Heart right ventricle (tissue), 16 donors: ENCODE data around the gene COL1A1. TPM values are rescaled to one million over a fixed set of nuclear protein-coding genes. Genes with fewer than 3 reads are reported as not detected.

Experiments used
- ATAC-seq, 8 donors: fragments of 200-7000 bp; cut with Tn5 transposase; one replicate each; pipeline ENCODE4 v1.9.1; 2020; ENCODE audit warnings: mild to moderate bottlenecking in 8 of 8, moderate library complexity in 8 of 8, moderate number of reproducible peaks in 1 of 8
- DNase-seq, 2 donors: peaks; one replicate each; pipeline ENCODE4 v3.0.0-alpha.2; 2020
- H3K27ac ChIP-seq, 10 donors: fragments of 200-600 bp; sonication (generic) in 2 of 10; one replicate each; pipeline versions ENCODE4 v1.5.0 to v1.8.0; 2020 to 2022; ENCODE audit warnings: mild to moderate bottlenecking in 3 of 10
- H3K27me3 ChIP-seq, 7 donors: fragments of 200-600 bp; one replicate each; pipeline ENCODE4 v1.8.0; 2021 to 2022; ENCODE audit warnings: mild to moderate bottlenecking in 2 of 7
- H3K36me3 ChIP-seq, 9 donors: fragments of 200-600 bp; sonication (generic) in 1 of 9; one replicate each; pipeline versions ENCODE4 v1.5.0 to v1.8.0; 2020 to 2022; ENCODE audit warnings: mild to moderate bottlenecking in 2 of 9
- H3K4me1 ChIP-seq, 9 donors: fragments of 200-600 bp; sonication (generic) in 1 of 9; one replicate each; pipeline versions ENCODE4 v1.5.0 to v1.8.0; 2020 to 2022; ENCODE audit warnings: mild to moderate bottlenecking in 4 of 9
- H3K4me3 ChIP-seq, 10 donors: fragments of 200-600 bp; sonication (generic) in 2 of 10; one replicate each; pipeline versions ENCODE4 v1.5.0 to v1.8.0; 2020 to 2022; ENCODE audit warnings: mild to moderate bottlenecking in 7 of 10, moderate library complexity in 2 of 10
- H3K9me3 ChIP-seq, 11 donors: fragments of 200-600 bp in 10 of 11; sonication (generic) in 2 of 11; one replicate each; pipeline versions ENCODE4 v1.5.0 to v1.8.0; 2013 to 2022; ENCODE audit warnings: mild to moderate bottlenecking in 2 of 11, control low read depth in 1 of 11, moderate library complexity in 1 of 11
- WGBS, 2 donors: extraction: QIAGEN DNeasy Blood & Tissue Kit; methylation state at CpG; one replicate each; pipeline ENCODE4 v1.1.7; 2013; ENCODE audit warnings: inconsistent platforms in 1 of 2; 5-methylcytosine and 5-hydroxymethylcytosine counted together
- intact Hi-C, 10 donors: fragments of 100-400 bp; cut with DNase I; formaldehyde crosslinking; loops; one replicate each; pipeline versions ENCODE4 v1.11.1 to v1.14.2; 2022
- polyA plus RNA-seq, 2 donors: library from polyadenylated mRNA; stranded (reverse); fragments of 200-250 nt; gene quantifications; one replicate each; pipeline ENCODE4 v1.2.3, GENCODE V29; 2013
- total RNA-seq, 10 donors: library from RNA; stranded (reverse); fragmentation: NEBNext Ultra II Directional in 3 of 10; extraction: Animal tissue kit (Norgen Biotek cat#: 25700) in 3 of 10; gene quantifications; one replicate each; pipeline versions ENCODE4 v1.2.1 to v1.2.4, GENCODE V29; 2021 to 2023
- TF ChIP-seq, protein P1 (sequence below), 9 donors: fragments of 200-600 bp; sonication (generic) in 2 of 9; IDR thresholded peaks; one replicate each; pipeline versions ENCODE4 v1.5.0 to v1.8.0; 2021 to 2022; ENCODE audit warnings: antibody characterized with exemption in 9 of 9, mild to moderate bottlenecking in 5 of 9, moderate library complexity in 1 of 9
- donor health status: Arrhythmogenic right ventricular cardiomyopathy.
- donor health status: ischemic (EF 13 %, LVEDD 7.1; RV severe dilation, severe dysfunction).
- donor health status: healthy with polysubstance abuse.
- donor health status: DM: no; HTN: yes; CAD: no.
- donor health status: DM: no; HTN: no; CAD: no.
- donor health status: ischemic (EF 25% LVEDD 6.9; RV normal size, moderate dysfunction).
- donor health status: ischemic (EF 25% LVEDD 5.7; RV mildly dilated, moderate dysfunction).
- donor health status: healthy.
- donor health status: DM: yes; HTN: yes; CAD: no.
- donor health status: Ischemic cardiomyopathy.
- donor health status: ischemic (EF 35%, LVEDD 5.7; RV mildly dilated, moderate dysfunction).
- donor health status: nonischemic (EF 11% LVEDD 7.7; RV severe dilation, severe dysfunction).
- donor health status: DM: yes; HTN: yes; CAD: no.
- donor health status: PGD.
- donor health status: ischemic (EF 29% LVEDD 5.4; RV normal size, mild dysfunction).
- donor health status: nonischemic (EF 23%, LVEDD 6.1; RV moderate dilation, normal function).

The COL1A1 gene
- total and polyA plus RNA-seq, 12 donors, result 30.2 to 455 (median 45.9) TPM

DNA sequence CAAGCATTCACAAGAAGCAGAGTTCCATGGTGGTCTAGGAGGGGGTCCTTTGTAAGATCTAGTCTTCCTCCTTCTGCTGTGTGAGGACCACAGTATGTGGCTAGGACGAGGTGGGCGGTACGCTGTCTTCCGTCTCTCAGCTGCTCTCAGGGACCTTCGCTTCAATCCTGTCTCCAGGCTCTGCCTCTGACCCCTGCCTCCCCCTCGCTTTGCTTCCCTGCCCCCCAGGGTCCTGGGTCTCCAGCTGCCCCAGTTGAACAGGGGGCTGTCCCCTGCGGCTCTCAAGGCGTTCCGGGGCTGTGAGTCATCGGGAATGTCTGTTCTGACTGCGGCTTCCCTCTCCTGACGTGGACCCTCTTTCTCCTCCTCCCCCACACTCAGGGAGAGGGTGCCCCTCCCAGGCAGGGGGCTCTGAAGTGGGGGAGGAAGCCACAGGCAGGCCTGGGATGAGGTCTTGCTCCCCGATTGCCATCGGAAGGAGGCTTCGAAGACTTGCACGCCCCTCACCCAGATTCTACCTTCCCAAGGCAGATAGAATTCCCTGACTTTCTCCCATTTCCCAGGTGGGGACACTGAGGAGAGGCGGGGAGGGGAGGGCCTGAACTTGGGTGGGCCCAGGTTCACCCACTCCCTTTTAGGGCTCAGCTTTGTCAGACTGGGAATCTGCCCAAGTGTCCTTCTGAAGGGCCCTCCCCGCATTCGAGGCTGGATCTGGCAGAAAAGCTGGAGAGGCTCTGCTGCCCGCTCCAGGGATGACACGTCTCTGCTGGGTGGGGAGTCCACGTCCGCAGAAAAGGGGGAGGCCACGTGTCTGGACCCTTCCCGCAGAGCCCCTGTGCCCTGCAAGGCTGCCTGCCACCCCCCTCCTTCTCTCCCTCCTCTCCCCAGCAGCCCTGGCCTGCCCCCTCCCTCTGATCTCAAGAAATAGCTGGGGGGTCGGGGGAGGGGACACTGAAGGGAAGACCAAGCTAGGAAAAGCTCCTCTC lies 9.1 kb upstream of the COL1A1 start:
- DNase-seq (peak; percentile 63 to 72), ATAC-seq (peak; percentile 46 to 73 (median 64))
- WGBS, 2 donors, result 36 to 38% methylated on average over 25 to 26 of the region's 26 CpGs
- Histone ChIP-seq H3K27ac (peak overlapping the region; percentile 63 to 90 (median 82)), H3K4me3 (peak overlapping the region in 1 of 10 donors; percentile 8), H3K4me1 (peaks cover 3 to 76% (median 43%) of the 10 kb centered on the region in 9 donors), H3K9me3 (no peaks in the 10 kb centered on the region), H3K36me3 (no peaks in the 10 kb centered on the region), H3K27me3 (peaks cover 0 to 33% (median 27%) of the 10 kb centered on the region in 7 donors)
- TF ChIP-seq, protein P1, sequence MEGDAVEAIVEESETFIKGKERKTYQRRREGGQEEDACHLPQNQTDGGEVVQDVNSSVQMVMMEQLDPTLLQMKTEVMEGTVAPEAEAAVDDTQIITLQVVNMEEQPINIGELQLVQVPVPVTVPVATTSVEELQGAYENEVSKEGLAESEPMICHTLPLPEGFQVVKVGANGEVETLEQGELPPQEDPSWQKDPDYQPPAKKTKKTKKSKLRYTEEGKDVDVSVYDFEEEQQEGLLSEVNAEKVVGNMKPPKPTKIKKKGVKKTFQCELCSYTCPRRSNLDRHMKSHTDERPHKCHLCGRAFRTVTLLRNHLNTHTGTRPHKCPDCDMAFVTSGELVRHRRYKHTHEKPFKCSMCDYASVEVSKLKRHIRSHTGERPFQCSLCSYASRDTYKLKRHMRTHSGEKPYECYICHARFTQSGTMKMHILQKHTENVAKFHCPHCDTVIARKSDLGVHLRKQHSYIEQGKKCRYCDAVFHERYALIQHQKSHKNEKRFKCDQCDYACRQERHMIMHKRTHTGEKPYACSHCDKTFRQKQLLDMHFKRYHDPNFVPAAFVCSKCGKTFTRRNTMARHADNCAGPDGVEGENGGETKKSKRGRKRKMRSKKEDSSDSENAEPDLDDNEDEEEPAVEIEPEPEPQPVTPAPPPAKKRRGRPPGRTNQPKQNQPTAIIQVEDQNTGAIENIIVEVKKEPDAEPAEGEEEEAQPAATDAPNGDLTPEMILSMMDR (IDR thresholded peaks at IDR 0.05), result no peak
- intact Hi-C loops, result no loop called here

DNA sequence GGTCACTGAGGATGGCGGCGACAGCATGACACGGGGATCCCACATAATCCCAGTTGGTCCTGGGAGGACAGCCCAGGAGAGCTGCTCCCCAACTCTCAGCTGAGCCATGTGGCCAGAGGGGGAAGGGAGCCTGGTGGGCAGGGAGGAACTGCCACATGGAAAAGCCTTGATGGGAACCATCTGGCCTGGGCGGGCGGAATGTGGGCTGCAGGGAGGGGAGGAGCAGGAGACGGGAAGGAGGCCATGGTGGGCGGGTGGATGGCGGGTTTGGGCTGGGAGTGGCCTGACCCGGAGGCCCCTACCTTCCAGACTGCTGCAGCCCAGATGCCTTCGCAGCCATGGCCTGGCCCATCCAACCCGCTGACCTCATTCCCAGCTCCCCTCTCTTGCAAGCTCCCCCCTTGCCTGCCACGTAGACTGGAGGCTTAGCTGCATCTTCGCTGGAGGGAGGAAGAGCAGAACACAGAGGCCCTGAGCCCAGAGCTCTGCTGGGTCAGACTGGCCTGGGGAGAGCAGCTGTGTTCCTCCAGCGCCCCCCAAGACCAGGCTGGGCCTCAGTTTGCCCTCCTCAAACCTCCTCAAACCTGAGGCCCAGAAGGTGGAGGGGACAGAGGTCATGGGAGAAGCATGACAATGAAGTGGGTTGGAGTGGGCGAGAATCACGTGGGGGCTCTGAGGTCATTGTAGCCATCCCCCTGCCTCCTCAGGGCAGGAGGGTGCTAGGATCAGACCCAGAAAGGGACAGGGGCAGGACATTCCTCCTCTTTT lies 8.2 kb upstream of the COL1A1 start:
- H3K4me1 ChIP-seq, result peaks cover 3 to 79% (median 42%) of the 10 kb centered on the region in 9 donors
- peak; percentile 89 for DNase-seq
- no peaks in the 10 kb centered on the region for H3K36me3 ChIP-seq
- H3K4me3 ChIP-seq, result peak overlapping the region in 2 of 10 donors; percentile 5 to 8
- peaks cover 0 to 33% (median 27%) of the 10 kb centered on the region in 7 donors for H3K27me3 ChIP-seq
- ATAC-seq, result peak; percentile 83 to 93 (median 90)
- 44 to 53% methylated on average over 14 to 16 of the region's 16 CpGs for WGBS, 2 donors
- intact Hi-C loops, result no loop called here
- H3K9me3 ChIP-seq, result no peaks in the 10 kb centered on the region
- TF ChIP-seq, protein P1 (IDR thresholded peaks at IDR 0.05), result no peak
- H3K27ac ChIP-seq, result peak overlapping the region; percentile 63 to 90 (median 82)

DNA sequence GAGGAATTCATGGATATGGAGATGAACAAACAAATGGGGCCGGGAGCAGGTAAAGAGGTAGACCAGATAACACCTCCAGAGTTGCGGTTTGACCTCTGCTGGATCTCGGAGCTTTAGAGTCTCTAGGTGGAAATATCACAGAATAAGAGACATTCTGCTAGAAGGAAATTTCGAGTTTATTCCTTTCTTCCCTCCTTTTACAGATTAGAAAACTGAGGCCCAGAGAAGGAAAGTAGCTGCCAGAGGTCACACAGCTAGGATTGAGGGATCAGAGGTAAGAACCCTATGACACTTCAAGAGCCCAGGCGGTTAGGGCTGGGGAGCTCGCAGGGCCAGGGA lies 7.7 kb upstream of the COL1A1 start:
- Histone ChIP-seq H3K9me3 (no peaks in the 10 kb centered on the region), H3K27ac (peak overlapping the region in 8 of 10 donors; percentile 64 to 90 (median 78)), H3K27me3 (peaks cover 0 to 33% (median 27%) of the 10 kb centered on the region in 7 donors), H3K4me1 (peaks cover 3 to 78% (median 38%) of the 10 kb centered on the region in 9 donors), H3K36me3 (no peaks in the 10 kb centered on the region), H3K4me3 (no peak overlapping the region)
- TF ChIP-seq, protein P1 (IDR thresholded peaks at IDR 0.05), result no peak
- WGBS, 2 donors, result 81 to 84% methylated on average over 6 of the region's 6 CpGs
- intact Hi-C loops, result no loop called here
- DNase-seq (no peak), ATAC-seq (no peak)

DNA sequence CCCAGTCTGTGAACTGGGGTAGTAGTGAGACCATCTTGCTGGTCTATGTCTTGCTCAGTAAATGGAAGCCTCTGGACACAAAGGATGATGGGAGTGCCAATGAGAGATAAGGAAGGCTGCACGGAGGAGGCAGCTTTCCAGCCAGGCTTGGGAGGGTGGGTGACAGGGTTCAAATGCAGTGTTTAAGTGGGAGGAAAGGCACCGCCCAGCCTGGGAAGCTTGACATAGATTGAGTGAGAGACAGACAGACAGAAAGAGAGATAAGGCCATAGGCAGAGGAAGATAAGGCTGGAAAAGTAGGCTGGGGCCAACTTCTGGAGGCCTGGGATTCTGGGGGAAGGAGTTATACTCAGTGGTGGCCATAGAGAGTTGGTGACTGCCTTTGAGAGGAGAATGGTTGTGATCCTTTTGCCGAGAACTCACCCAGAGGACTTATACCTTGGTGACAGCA lies 7.2 kb upstream of the COL1A1 start:
- peaks cover 0 to 34% (median 27%) of the 10 kb centered on the region in 7 donors for H3K27me3 ChIP-seq
- no peaks in the 10 kb centered on the region for H3K9me3 ChIP-seq
- TF ChIP-seq, protein P1 (IDR thresholded peaks at IDR 0.05), result no peak
- intact Hi-C loops, result no loop called here
- ATAC-seq, result no peak
- peaks cover 3 to 79% (median 38%) of the 10 kb centered on the region in 9 donors for H3K4me1 ChIP-seq
- H3K27ac ChIP-seq, result peak overlapping the region in 6 of 10 donors; percentile 35 to 90 (median 80)
- DNase-seq, result no peak
- 73 to 76% methylated on average over 3 of the region's 3 CpGs for WGBS, 2 donors
- H3K36me3 ChIP-seq, result no peaks in the 10 kb centered on the region
- no peak overlapping the region for H3K4me3 ChIP-seq
